AG09309 (cell line): ENCODE results near the gene PTDSS2.

Source experiments
- DNase-seq: peaks from one replicate; pipeline ENCODE4 v3.0.0-alpha.2; 2010; ENCODE audit warnings: low read depth
- H3K4me3 ChIP-seq: 2 replicates; pipeline ENCODE4 v1.5.1; 2011; ENCODE audit warnings: mild to moderate bottlenecking, low read depth, low read length, moderate library complexity; ENCODE audit not compliant: control insufficient read depth
- CTCF ChIP-seq: IDR thresholded peaks from 2 replicates; pipeline ENCODE4 v1.5.1; 2011; ENCODE audit warnings: mild to moderate bottlenecking, low read depth, low read length, inconsistent platforms; ENCODE audit not compliant: insufficient read depth, control insufficient read depth; ENCODE audit errors: missing control alignments

The PTDSS2 gene

GRCh38 chr11:486189-486588 lies 36.1 kb downstream of the PTDSS2 start:
- DNase-seq: no peak
- no peak for TF ChIP-seq CTCF
- no peak overlapping the region for H3K4me3 ChIP-seq

DNA sequence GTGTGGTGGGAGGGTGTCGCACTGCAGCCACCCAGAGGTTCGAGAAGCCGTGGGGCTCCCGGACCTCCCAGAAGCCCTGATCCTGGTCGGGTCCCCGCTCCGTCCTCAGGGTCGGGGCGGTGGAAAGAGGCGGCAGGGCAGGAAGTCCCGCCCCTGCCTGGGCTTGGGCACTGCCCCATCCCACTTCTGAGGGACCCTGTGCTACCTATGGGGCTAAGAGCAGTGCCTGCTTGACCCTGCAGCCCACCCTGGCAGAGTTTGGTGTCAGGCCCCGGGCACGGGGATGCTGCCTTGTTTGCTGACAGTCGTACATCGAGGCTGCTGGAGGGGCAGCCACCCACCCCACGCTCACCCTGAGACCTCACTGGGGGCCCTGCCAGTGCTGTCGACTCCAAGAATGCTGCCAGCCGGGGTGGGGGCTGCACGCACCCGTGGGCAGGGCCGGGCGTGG lies 37.5 kb downstream of the PTDSS2 start:
- no peak for TF ChIP-seq CTCF
- no peak for DNase-seq
- H3K4me3 ChIP-seq: no peak overlapping the region

- no peak for TF ChIP-seq CTCF
- no peak overlapping the region for H3K4me3 ChIP-seq
- no peak for DNase-seq
Measured at GRCh38 chr11:488062-488461, 38.0 kb downstream of the PTDSS2 start.

DNA sequence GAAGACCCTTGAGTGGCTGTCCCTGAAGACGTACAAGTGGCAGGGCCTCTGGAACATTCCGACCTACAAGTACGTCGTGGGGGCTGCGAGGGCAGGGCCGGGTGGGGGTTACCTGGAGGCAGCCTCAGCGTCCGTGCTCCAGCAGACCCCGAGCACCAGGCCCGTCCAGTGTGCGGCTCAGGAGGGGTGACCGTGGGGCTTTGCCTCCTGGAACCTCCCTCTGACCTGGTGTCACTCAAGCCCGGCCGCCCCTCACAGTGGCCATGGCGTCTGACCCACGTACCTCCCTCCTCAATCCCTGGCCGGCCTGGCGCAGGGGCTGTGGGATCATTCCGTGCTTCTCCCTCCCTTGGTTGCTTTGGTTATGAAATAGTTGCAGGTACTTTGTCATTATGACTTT lies 38.5 kb downstream of the PTDSS2 start:
- no peak for DNase-seq
- no peak for TF ChIP-seq CTCF
- H3K4me3 ChIP-seq: no peak overlapping the region

GRCh38 chr11:488992-489391 lies 38.9 kb downstream of the PTDSS2 start:
- no peak overlapping the region for H3K4me3 ChIP-seq
- no peak for TF ChIP-seq CTCF
- no peak for DNase-seq

- no peak overlapping the region for H3K4me3 ChIP-seq
- no peak for TF ChIP-seq CTCF
- no peak for DNase-seq
Measured at GRCh38 chr11:489610-490185, 39.6 kb downstream of the PTDSS2 start.
